Activated CD4-positive, alpha-beta memory T cell treated with anti-CD3 and anti-CD28 coated beads for 36 hours (primary cell): ENCODE data around the gene SRI. TPM values are rescaled to one million over a fixed set of nuclear protein-coding genes. Genes with fewer than 3 reads are reported as not detected.
A peak's percentile ranks its signal among the peaks of the same experiment; 100 is the strongest.

Source experiments
- CTCF ChIA-PET: fragments of 350-600 bp; sonication (Branson Sonifier 250); formaldehyde crosslinking; loops from one replicate; lab custom pipeline; 2021; ENCODE audit warnings: antibody characterized with exemption, inconsistent platforms; lab: Charles Lee
- POLR2A ChIA-PET: fragments of 350-600 bp; sonication (Branson Sonifier 250); formaldehyde crosslinking; loops from one replicate; lab custom pipeline; 2021; ENCODE audit warnings: antibody characterized with exemption; lab: Charles Lee
- DNase-seq: peaks from one replicate; pipeline ENCODE4 v3.0.0-alpha.2; 2020
- H3K27ac Mint-ChIP-seq: one replicate; pipeline ENCODE4 v1.8.0; 2021; ENCODE audit warnings: mixed read lengths
- H3K27me3 Mint-ChIP-seq: one replicate; pipeline ENCODE4 v1.8.0; 2021; ENCODE audit warnings: mixed read lengths
- H3K36me3 Mint-ChIP-seq: one replicate; pipeline ENCODE4 v1.8.0; 2021; ENCODE audit warnings: mixed read lengths
- H3K4me1 Mint-ChIP-seq: one replicate; pipeline ENCODE4 v1.8.0; 2021; ENCODE audit warnings: low read depth, mixed read lengths
- H3K4me3 Mint-ChIP-seq: one replicate; pipeline ENCODE4 v1.8.0; 2021; ENCODE audit warnings: mild to moderate bottlenecking, mixed read lengths
- H3K9me3 Mint-ChIP-seq: one replicate; pipeline ENCODE4 v1.8.0; 2021; ENCODE audit warnings: mixed read lengths
- intact Hi-C: fragments of 100-400 bp; cut with micrococcal nuclease; formaldehyde crosslinking; loops from one replicate; pipeline ENCODE4 v1.15.1; 2023
- total RNA-seq, 2 experiments: library from RNA; stranded (reverse); gene quantifications; one replicate each; pipeline ENCODE4 v1.2.3, GENCODE V29; 2021

Gene SRI
- total RNA-seq, 2 experiments from 2014 or later: 219 to 220 TPM

DNA sequence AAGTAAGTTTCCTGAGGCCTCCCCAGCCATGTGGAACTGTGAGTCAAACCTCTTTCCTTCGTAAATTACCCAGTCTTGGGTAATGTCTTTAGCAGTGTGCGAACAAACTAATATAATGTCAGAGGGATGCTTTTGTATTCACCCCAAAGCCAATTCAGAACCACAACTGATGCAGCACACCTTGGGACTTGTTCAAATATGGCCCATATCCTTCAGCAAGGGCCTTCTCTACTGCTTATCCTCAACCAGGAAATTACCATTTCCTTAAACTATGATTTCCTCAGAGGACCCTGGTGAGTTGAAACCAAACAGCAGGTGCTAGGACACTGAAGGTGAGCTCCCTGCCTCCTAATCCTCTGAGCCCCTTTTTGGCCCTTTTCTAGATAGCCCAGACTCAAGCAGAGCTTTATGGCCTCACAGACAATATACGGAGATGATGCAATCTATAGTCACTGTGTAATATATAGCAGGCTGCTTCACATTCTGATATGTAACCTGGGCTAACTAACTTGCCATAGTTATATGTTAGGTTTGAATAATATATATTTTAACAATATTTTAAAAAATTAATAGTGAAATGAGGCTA lies 15.2 kb downstream of the SRI start:
- POLR2A ChIA-PET: interaction anchor here (1.5 kb wide), 1 partner anchor 10 kb away, joined by 6 read pairs; no protein-coding TSS in a partner anchor
- intact Hi-C loops: no loop called here
- peaks cover 51% of the 10 kb centered on the region for H3K36me3 Mint-ChIP-seq
- CTCF ChIA-PET: no interaction called here
- no peak overlapping the region for H3K4me3 Mint-ChIP-seq
- H3K27ac Mint-ChIP-seq: no peak overlapping the region
- DNase-seq: no peak
- H3K9me3 Mint-ChIP-seq: no peaks in the 10 kb centered on the region
- peaks cover 13% of the 10 kb centered on the region for H3K4me1 Mint-ChIP-seq
- H3K27me3 Mint-ChIP-seq: no peaks in the 10 kb centered on the region

DNA sequence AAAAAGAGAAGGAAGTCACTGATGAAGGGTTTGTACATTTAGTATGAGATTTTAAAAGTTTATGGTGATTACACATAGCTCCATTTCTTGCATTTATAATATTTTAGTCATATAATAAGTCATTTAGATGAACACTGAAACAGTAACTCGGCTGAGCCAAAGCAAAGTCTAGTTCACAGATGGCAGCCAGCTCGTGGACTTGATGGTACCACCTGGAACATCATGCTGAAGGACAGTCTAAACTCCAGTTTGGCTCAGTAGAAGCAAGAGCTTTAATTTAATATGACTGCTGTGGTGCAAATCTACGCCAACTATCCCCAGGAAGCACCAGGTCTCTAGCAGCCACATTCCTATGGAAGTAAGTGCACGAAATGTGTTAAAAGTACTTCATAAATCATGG lies 16.4 kb downstream of the SRI start:
- DNase-seq: no peak
- Mint-ChIP-seq H3K36me3 (peaks cover 46% of the 10 kb centered on the region), H3K27me3 (no peaks in the 10 kb centered on the region), H3K4me3 (no peak overlapping the region), H3K9me3 (no peaks in the 10 kb centered on the region), H3K27ac (no peak overlapping the region), H3K4me1 (peaks cover 13% of the 10 kb centered on the region)
- intact Hi-C loops: no loop called here
- CTCF ChIA-PET: interaction anchor here (1.0 kb wide), 1 partner anchor 14 kb away, joined by 3 read pairs; no protein-coding TSS in a partner anchor
- POLR2A ChIA-PET: no interaction called here

DNA sequence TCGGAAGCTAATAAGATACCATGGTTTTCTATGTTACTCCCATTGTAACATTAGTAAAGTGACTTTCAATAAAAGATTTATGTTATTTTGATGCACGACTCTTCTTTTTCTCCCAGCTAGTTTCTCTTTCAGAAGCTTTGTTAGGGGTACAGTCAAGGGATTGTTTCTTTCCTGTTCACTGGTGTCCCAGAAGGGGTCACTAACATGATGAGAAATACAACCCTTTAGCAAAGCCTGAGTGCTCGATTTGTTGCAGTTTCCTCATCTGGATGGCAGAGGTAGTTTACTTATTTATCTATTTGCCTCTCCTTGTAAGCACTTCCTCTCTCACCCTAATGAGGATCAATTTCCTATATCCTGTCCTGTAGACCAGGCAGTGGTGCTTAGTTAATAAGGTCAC lies 17.0 kb downstream of the SRI start:
- Mint-ChIP-seq H3K27ac (no peak overlapping the region), H3K27me3 (no peaks in the 10 kb centered on the region), H3K4me3 (no peak overlapping the region), H3K36me3 (peaks cover 44% of the 10 kb centered on the region), H3K9me3 (no peaks in the 10 kb centered on the region), H3K4me1 (peaks cover 13% of the 10 kb centered on the region)
- POLR2A ChIA-PET: no interaction called here
- no peak for DNase-seq
- intact Hi-C loops: no loop called here
- CTCF ChIA-PET: no interaction called here

DNA sequence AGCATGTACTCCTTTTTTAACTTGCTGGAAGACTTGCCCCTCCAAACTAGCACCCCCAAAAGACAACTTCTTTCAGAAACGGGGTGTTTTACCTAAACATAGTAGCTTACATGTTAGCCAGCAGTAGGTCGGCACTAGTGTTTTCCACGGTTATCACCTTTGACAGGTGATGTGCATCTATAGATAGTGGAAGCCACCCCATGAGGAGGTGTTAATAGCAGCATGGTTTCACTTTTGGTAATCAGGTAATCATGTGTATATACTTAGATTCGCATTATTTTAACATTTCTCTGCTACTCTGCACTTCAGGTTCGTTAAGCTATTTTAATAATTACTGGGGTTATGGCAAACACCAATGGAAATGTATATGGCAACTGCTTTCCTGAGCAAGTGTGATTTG lies 17.6 kb downstream of the SRI start:
- Mint-ChIP-seq H3K9me3 (no peaks in the 10 kb centered on the region), H3K27me3 (no peaks in the 10 kb centered on the region), H3K36me3 (peaks cover 42% of the 10 kb centered on the region), H3K4me1 (peaks cover 13% of the 10 kb centered on the region), H3K27ac (no peak overlapping the region), H3K4me3 (no peak overlapping the region)
- intact Hi-C loops: no loop called here
- POLR2A ChIA-PET: no interaction called here
- CTCF ChIA-PET: no interaction called here
- no peak for DNase-seq

DNA sequence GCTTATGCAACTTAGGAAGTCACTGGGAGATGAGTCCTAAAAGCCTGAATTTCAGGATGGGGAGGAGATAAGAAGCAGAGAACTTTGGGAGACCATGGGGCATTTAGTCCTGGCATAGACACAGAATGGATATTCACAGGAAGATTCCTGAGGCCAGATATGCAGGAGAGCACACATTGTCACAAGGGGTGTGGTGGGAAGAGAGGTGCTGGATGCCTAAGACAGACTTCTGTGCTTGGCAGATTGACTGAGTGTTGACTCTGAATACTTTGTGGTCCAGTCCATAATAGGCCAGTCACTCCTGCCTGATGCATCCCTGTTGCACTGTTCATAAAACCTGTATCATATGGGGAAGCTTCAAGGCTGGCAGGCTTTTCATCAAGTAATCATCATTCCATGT lies 18.5 kb downstream of the SRI start:
- H3K27me3 Mint-ChIP-seq: no peaks in the 10 kb centered on the region
- H3K4me1 Mint-ChIP-seq: peaks cover 13% of the 10 kb centered on the region
- CTCF ChIA-PET: no interaction called here
- intact Hi-C loops: no loop called here
- no peak overlapping the region for H3K4me3 Mint-ChIP-seq
- H3K9me3 Mint-ChIP-seq: no peaks in the 10 kb centered on the region
- DNase-seq: no peak
- peaks cover 40% of the 10 kb centered on the region for H3K36me3 Mint-ChIP-seq
- POLR2A ChIA-PET: no interaction called here
- H3K27ac Mint-ChIP-seq: no peak overlapping the region

DNA sequence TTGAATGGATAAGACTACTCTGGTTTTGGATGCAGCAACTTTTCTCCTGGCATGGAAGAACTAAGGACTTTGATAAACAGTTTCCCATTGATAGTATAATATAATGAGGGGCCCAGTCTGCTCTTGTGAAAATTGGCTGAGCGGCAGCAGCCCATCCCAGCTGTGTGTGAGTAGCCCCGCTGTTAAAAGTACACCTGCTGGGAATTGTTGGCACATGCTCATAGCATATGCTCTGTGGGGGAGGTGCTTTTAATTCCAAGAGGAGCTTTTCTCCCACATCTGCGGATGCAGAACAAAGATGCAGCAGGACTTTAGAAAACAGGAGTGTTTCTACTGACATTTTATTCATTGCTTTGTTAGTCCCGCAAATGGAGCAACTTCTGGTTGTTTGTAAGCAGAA lies 19.0 kb downstream of the SRI start:
- CTCF ChIA-PET: no interaction called here
- peaks cover 13% of the 10 kb centered on the region for H3K4me1 Mint-ChIP-seq
- intact Hi-C loops: no loop called here
- peaks cover 35% of the 10 kb centered on the region for H3K36me3 Mint-ChIP-seq
- POLR2A ChIA-PET: no interaction called here
- DNase-seq: no peak
- H3K9me3 Mint-ChIP-seq: no peaks in the 10 kb centered on the region
- no peaks in the 10 kb centered on the region for H3K27me3 Mint-ChIP-seq
- no peak overlapping the region for H3K4me3 Mint-ChIP-seq
- H3K27ac Mint-ChIP-seq: no peak overlapping the region

DNA sequence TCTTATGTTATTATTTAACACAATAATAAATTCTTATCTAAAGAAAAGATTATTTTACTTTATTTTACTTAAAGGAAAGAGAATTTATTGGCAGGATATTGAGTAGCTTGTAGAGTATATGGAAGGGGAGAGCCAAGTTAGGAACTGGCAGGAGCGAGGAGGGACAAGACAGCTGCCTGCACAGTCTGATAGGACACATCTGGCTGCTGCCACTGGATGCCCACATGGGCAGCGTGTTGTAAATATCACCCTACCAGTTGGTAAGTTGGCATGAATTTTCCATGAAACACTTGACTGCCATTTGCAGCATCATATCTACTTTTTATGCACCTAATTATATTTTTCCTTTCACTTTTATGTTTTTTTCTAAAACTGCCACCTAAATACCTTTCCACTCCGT lies 19.6 kb downstream of the SRI start:
- Mint-ChIP-seq H3K27me3 (no peaks in the 10 kb centered on the region), H3K36me3 (peaks cover 31% of the 10 kb centered on the region), H3K9me3 (no peaks in the 10 kb centered on the region), H3K27ac (no peak overlapping the region), H3K4me3 (no peak overlapping the region), H3K4me1 (peaks cover 13% of the 10 kb centered on the region)
- ChIA-PET POLR2A (no interaction called here), CTCF (interaction anchor here (0.6 kb wide), 1 partner anchor 676 kb away, joined by 4 read pairs; no protein-coding TSS in a partner anchor)
- DNase-seq: no peak
- intact Hi-C loops: no loop called here

DNA sequence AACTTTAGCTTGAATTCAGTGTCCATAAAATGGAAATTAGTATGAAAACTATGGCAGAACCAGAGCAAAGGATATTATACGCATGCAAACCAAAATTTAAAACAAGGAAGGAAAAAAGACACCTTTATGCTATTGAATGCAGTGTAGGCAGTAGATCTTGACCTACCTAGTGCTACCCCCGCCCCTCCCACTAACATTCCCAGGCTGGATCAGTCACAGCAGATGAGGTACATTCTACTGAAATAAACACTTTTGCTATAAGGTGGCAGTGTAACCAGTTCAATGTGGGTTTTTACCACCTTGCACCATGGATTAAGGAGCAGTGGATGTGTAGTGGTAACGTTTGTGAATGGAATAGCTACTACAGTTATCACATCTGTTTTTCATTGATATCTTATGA lies 27.9 kb downstream of the SRI start:
- Mint-ChIP-seq H3K27ac (no peak overlapping the region), H3K27me3 (no peaks in the 10 kb centered on the region), H3K36me3 (no peaks in the 10 kb centered on the region), H3K4me3 (no peak overlapping the region), H3K4me1 (no peaks in the 10 kb centered on the region), H3K9me3 (no peaks in the 10 kb centered on the region)
- no peak for DNase-seq
- POLR2A ChIA-PET: no interaction called here
- intact Hi-C loops: no loop called here
- CTCF ChIA-PET: no interaction called here

DNA sequence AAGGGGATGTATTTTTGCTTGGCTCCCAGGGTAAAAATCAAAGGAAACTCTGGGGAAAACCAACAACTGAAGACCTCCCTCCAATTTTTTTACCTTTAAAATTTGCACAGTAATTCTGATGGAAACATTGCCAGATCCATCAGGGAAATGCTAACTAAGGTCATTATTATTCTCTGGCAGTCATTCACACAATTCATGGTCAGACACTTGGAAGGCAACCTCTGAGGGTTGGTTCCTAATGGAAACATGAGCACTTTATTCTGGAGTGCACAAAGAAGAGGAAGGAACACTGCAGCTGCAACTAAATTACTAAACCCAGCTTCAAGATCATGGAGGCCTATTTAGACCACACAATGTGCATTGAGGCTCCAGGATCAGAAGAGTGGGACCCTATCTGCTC lies 34.2 kb downstream of the SRI start:
- H3K27ac Mint-ChIP-seq: no peak overlapping the region
- H3K36me3 Mint-ChIP-seq: no peaks in the 10 kb centered on the region
- H3K4me3 Mint-ChIP-seq: no peak overlapping the region
- ChIA-PET CTCF (interaction anchor here (0.6 kb wide), 1 partner anchor 185 kb away, joined by 3 read pairs; no protein-coding TSS in a partner anchor), POLR2A (no interaction called here)
- H3K4me1 Mint-ChIP-seq: peaks cover 2% of the 10 kb centered on the region
- no peak for DNase-seq
- H3K9me3 Mint-ChIP-seq: no peaks in the 10 kb centered on the region
- intact Hi-C loops: no loop called here
- no peaks in the 10 kb centered on the region for H3K27me3 Mint-ChIP-seq

DNA sequence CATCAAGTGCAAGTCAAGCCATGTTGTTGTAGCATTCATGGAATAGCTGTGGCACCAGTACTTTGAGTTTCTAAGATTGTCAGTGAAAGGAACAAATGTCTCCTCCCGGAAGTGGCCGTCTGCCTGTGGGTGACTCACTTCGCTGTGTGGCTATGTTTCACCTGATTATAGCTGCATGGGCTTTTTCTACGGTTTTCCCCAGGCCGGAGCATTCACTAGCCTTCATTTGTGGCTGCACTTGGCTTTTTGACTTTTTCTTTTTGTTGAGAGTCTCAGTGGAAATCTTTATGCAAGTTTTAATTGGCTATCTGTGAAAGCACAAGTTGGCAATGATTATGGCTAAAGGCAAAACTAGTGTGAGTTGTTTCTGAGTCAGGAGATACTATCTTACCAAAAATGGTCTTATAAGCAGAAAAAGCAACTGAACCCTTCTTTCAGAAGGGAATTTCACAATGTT lies 35.0 kb downstream of the SRI start:
- intact Hi-C loops: no loop called here
- peak; percentile 24 for DNase-seq
- Mint-ChIP-seq H3K9me3 (no peaks in the 10 kb centered on the region), H3K4me1 (peaks cover 2% of the 10 kb centered on the region), H3K36me3 (no peaks in the 10 kb centered on the region), H3K4me3 (no peak overlapping the region), H3K27ac (no peak overlapping the region), H3K27me3 (no peaks in the 10 kb centered on the region)
- ChIA-PET CTCF (no interaction called here), POLR2A (no interaction called here)

DNA sequence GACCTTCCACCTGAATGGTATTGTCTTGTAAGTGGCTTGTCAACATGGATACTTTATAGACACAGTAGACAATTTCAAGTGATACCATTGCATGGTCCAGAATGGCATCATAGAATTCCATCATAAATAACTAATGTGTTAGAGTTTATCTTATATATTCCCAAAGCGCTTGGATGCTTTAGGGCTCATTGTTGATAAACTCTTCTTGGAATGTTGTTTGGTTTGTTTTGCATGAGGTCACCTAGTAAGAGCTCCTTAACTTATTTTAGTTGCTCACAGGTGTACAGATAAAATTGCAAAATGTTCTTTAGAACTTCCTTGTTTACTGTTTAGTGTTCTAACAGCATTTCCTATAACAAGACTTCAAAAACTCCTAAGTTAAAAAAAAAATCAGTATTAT lies 36.8 kb downstream of the SRI start:
- H3K4me3 Mint-ChIP-seq: no peak overlapping the region
- H3K27ac Mint-ChIP-seq: no peak overlapping the region
- POLR2A ChIA-PET: no interaction called here
- H3K27me3 Mint-ChIP-seq: no peaks in the 10 kb centered on the region
- no peaks in the 10 kb centered on the region for H3K9me3 Mint-ChIP-seq
- CTCF ChIA-PET: no interaction called here
- no peaks in the 10 kb centered on the region for H3K36me3 Mint-ChIP-seq
- DNase-seq: no peak
- H3K4me1 Mint-ChIP-seq: peaks cover 2% of the 10 kb centered on the region
- intact Hi-C loops: no loop called here

DNA sequence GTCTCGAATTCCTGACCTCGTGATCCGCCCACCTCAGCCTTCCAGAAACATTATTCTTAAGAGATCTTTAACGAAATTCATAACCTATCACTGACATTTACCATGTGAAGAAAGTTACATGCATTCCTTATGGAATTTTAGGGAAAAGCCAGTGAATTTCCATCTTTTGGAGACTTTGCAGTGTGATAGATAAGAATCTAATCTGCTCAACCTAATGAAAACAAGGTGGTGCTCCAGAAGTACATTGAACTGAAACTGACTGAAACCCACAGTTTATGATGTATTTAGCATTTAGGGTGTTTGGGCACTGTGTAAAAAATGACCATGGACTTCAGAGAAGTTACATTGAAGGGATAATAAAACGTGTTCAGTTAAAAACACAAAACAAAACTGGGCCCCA lies 43.6 kb downstream of the SRI start:
- H3K9me3 Mint-ChIP-seq: no peaks in the 10 kb centered on the region
- no peak overlapping the region for H3K4me3 Mint-ChIP-seq
- H3K27me3 Mint-ChIP-seq: no peaks in the 10 kb centered on the region
- POLR2A ChIA-PET: no interaction called here
- DNase-seq: no peak
- intact Hi-C loops: no loop called here
- H3K27ac Mint-ChIP-seq: no peak overlapping the region
- H3K4me1 Mint-ChIP-seq: no peaks in the 10 kb centered on the region
- H3K36me3 Mint-ChIP-seq: no peaks in the 10 kb centered on the region
- CTCF ChIA-PET: no interaction called here

DNA sequence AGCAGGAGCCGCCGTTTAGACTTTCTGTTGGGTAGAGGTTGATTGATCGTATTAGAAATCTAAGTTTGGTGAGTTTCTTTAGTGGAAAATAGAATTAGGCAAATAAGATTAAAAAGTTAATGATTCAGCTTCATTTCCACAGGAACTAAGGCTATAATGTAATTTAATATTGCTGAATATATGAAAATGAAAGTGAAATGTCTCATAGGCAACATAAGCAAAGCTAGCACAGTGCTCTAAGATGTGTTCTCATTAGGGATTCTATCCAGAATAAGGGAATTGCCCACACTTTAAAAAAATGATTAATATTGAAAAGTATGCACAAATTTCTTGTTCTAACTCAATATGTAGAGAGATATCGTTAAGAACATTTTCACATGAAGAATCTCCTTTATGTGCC lies 47.0 kb downstream of the SRI start:
- Mint-ChIP-seq H3K27me3 (no peaks in the 10 kb centered on the region), H3K4me1 (no peaks in the 10 kb centered on the region), H3K9me3 (no peaks in the 10 kb centered on the region), H3K4me3 (no peak overlapping the region), H3K27ac (no peak overlapping the region), H3K36me3 (no peaks in the 10 kb centered on the region)
- CTCF ChIA-PET: no interaction called here
- no peak for DNase-seq
- intact Hi-C loops: no loop called here
- POLR2A ChIA-PET: no interaction called here
